Transverse colon (tissue), 4 donors: ENCODE measurements around the gene LIN7C. TPM values are rescaled to one million over a fixed set of nuclear protein-coding genes. Genes with fewer than 3 reads are reported as not detected.

Experiments used
- DNase-seq: peaks from one replicate; pipeline ENCODE4 v3.0.0-alpha.2; 2019
- H3K27ac ChIP-seq, 4 donors: fragments of 200-600 bp; sonication (generic); 2 replicates each; pipeline ENCODE4 v1.5.1; 2016 to 2018; ENCODE audit warnings: inconsistent platforms in 4 of 4
- H3K27me3 ChIP-seq: fragments of 200-600 bp; sonication (generic); 2 replicates; pipeline ENCODE4 v1.5.1; 2017; ENCODE audit warnings: inconsistent platforms
- H3K36me3 ChIP-seq, 4 donors: fragments of 200-600 bp; sonication (generic); 2 replicates each; pipeline ENCODE4 v1.5.1; 2017 to 2019; ENCODE audit warnings: inconsistent platforms in 4 of 4
- H3K4me1 ChIP-seq, 4 donors: fragments of 200-600 bp; sonication (generic); 2 replicates each; pipeline ENCODE4 v1.5.1; 2017 to 2020; ENCODE audit warnings: inconsistent platforms in 4 of 4
- H3K4me3 ChIP-seq, 4 donors: fragments of 200-600 bp; sonication (generic); 1 replicate in 1 of 4; 2 replicates in 3 of 4; pipeline versions ENCODE4 v1.5.1 to v1.6.1; 2017 to 2019; ENCODE audit warnings: inconsistent platforms in 4 of 4
- H3K9me3 ChIP-seq, 2 donors: fragments of 200-600 bp; sonication (generic); 2 replicates each; pipeline ENCODE4 v1.5.1; 2017 to 2019; ENCODE audit warnings: inconsistent platforms in 2 of 2
- EP300 ChIP-seq: sonication (generic); formaldehyde crosslinking; IDR thresholded peaks from one replicate; pipeline ENCODE4 v1.6.1; 2017; ENCODE audit warnings: antibody characterized with exemption, low read depth
- POLR2A ChIP-seq: fragments of 450-650 bp; IDR thresholded peaks from one replicate; pipeline ENCODE4 v1.6.1; 2016; ENCODE audit warnings: antibody characterized with exemption, mild to moderate bottlenecking, moderate library complexity
- POLR2AphosphoS5 ChIP-seq, 3 donors: sonication (generic); formaldehyde crosslinking; IDR thresholded peaks; one replicate each; pipeline ENCODE4 v1.6.1; 2016; ENCODE audit warnings: antibody characterized with exemption in 3 of 3
- WGBS, 2 donors: methylation state at CpG; one replicate each; pipeline ENCODE4 v1.1.5; 2018; ENCODE audit warnings: low coverage in 1 of 2; 5-methylcytosine and 5-hydroxymethylcytosine counted together
- in situ Hi-C, 4 donors: fragments of 200-750 bp; cut with MboI; loops; one replicate each; pipeline versions ENCODE4 v1.15.0 to v1.15.1; 2017; ENCODE audit warnings: low sequenced_read_pairs in 3 of 4, low pct_ligation_motif_present in 1 of 4, low pct_unique_long_range_greater_than_20kb in 1 of 4
- intact Hi-C: fragments of 100-400 bp; cut with DNase I; formaldehyde crosslinking; loops from one replicate; pipeline ENCODE4 v1.15.1; 2023; ENCODE audit warnings: low total_unique reads
- small RNA-seq, 4 donors: library from RNA; depleted of rRNA; stranded (forward); fragments of <200 nt; gene quantifications; one replicate each; pipeline ENCODE3, GENCODE V24; 2016
- total RNA-seq, 4 donors: library from RNA; depleted of rRNA; stranded (reverse); fragments of >200 nt; gene quantifications; one replicate each; pipeline ENCODE4 v1.1.0, GENCODE V29; 2016
- TF ChIP-seq, protein P1 (sequence below), 5 experiments: fragments of 200-600 bp in 3 of 5; fragments of 450-650 bp in 2 of 5; sonication (generic) in 3 of 5; IDR thresholded peaks; 1 replicate in 2 of 5; 2 replicates in 3 of 5; pipeline ENCODE4 v1.5.1; 2016 to 2017; ENCODE audit warnings: antibody characterized with exemption in 5 of 5, inconsistent platforms in 3 of 5, mild to moderate bottlenecking in 2 of 5, moderate library complexity in 1 of 5

The LIN7C gene
- total RNA-seq, 4 donors from 2014 or later = 23.1 to 49.2 (median 32.4) TPM

DNA sequence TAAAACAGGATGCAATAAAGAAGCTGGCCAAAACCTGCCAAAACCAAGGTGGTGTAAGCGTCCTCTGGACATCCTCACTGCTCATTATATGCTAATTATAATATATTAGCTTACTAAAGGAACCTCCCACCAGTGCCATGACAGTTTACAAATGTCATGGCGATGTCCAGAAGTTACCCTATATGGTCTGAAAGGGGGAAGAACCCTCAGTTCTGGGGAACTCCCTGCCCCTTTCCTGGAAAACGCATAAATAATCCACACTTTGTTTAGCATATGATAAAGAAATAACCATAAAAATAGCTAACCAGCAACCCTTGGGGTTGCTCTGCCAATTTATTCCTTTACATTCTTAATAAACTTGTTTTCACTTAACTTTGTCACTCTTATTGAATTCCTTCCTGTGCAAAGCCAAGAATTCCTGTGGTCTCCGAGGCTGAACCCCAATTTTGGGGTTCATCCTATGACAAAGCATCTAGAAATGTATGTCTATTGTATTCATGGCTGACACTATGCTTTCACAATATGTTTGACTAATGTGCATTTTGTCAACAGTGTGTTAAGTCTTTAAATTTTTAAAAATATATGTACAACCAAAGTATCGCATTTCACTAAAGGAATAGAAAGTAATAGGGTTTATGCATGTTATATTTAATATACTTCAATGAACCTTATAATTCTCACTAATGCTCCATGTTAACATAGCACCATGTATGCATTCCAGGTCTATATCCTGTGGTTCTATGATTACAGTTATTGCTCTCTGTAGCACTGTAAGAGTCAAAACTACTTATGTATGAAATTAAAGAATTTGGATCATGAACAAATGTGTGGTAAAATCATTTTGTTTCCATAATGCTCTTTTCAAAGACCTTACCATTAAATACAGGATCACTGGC is 59.0 kb downstream of the LIN7C start:
- intact Hi-C loops (no loop called here), in situ Hi-C loops (no loop called here)
- TF ChIP-seq POLR2AphosphoS5 (IDR thresholded peaks at IDR 0.05) = no peak
- no peak overlapping the region for H3K4me3 ChIP-seq
- no peaks in the 10 kb centered on the region for H3K27me3 ChIP-seq
- DNase-seq = no peak
- H3K4me1 ChIP-seq = peaks cover 0 to 42% (median 11%) of the 10 kb centered on the region in 4 donors
- no peak overlapping the region for H3K27ac ChIP-seq
- WGBS, 2 donors = 82 to 83% methylated on average over 2 to 5 of the region's 5 CpGs
- H3K9me3 ChIP-seq = no peaks in the 10 kb centered on the region
- no peaks in the 10 kb centered on the region for H3K36me3 ChIP-seq

DNA sequence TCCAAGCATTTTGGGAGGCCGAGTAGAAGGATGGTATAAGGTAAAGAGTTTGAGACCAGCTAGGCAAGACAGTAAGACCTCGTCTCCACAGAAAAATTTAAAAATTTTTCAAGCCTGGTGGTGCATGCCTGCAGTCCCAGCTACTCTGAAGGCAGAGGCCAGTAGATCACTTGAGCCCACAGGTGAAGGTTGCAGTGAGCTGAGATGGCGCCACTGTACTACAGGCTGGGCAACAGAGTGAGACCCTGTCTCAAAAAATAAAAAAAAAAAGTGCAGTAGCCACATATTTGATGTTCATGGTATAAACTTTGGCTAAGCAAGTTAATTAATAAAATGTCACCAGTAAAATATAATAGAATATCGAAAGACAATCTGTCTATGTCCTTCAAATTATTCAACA is 60.9 kb downstream of the LIN7C start:
- no peak for TF ChIP-seq POLR2AphosphoS5 (IDR thresholded peaks at IDR 0.05)
- TF ChIP-seq, protein P1, sequence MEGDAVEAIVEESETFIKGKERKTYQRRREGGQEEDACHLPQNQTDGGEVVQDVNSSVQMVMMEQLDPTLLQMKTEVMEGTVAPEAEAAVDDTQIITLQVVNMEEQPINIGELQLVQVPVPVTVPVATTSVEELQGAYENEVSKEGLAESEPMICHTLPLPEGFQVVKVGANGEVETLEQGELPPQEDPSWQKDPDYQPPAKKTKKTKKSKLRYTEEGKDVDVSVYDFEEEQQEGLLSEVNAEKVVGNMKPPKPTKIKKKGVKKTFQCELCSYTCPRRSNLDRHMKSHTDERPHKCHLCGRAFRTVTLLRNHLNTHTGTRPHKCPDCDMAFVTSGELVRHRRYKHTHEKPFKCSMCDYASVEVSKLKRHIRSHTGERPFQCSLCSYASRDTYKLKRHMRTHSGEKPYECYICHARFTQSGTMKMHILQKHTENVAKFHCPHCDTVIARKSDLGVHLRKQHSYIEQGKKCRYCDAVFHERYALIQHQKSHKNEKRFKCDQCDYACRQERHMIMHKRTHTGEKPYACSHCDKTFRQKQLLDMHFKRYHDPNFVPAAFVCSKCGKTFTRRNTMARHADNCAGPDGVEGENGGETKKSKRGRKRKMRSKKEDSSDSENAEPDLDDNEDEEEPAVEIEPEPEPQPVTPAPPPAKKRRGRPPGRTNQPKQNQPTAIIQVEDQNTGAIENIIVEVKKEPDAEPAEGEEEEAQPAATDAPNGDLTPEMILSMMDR (IDR thresholded peaks at IDR 0.05) = no peak
- no peak for TF ChIP-seq EP300
- no peak for TF ChIP-seq POLR2A
- H3K27ac ChIP-seq = no peak overlapping the region
- no peak for DNase-seq
- H3K9me3 ChIP-seq = no peaks in the 10 kb centered on the region
- no peak overlapping the region for H3K4me3 ChIP-seq
- peaks cover 0 to 28% (median 7%) of the 10 kb centered on the region in 4 donors for H3K4me1 ChIP-seq
- H3K36me3 ChIP-seq = no peaks in the 10 kb centered on the region
- intact Hi-C loops (no loop called here), in situ Hi-C loops (no loop called here)
- WGBS, 2 donors = 81 to 90% methylated on average over 4 of the region's 4 CpGs
- no peaks in the 10 kb centered on the region for H3K27me3 ChIP-seq

DNA sequence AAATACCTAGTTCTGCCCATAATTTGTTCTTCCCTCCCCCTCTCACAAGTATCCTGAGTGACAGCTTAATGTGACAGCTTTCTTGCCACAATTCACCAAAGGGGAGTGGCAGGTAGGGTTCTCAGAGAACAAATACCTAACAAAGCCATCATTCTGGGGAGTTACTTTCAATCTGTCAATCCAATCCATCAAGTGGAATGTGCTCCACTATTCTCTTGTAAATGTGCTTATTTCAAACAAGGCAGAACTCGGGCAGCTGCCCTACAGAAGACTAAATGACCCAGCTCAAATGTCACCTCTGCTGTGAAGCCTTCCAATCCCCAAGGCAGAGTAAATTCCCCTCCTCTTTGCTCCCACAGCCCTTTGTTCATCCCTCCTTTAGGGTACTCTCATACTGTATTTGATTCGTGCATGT is 61.8 kb downstream of the LIN7C start:
- no peak for TF ChIP-seq POLR2AphosphoS5 (IDR thresholded peaks at IDR 0.05)
- no peak for TF ChIP-seq POLR2A
- no peak for TF ChIP-seq EP300
- TF ChIP-seq, protein P1 (IDR thresholded peaks at IDR 0.05) = no peak
- peaks cover 0 to 28% (median 7%) of the 10 kb centered on the region in 4 donors for H3K4me1 ChIP-seq
- intact Hi-C loops = no loop called here

More for the DNA sequence above, 61.8 kb downstream of the LIN7C start:
- 48 to 69% methylated on average over 2 of the region's 2 CpGs for WGBS, 2 donors
- Histone ChIP-seq H3K36me3 (no peaks in the 10 kb centered on the region), H3K27ac (no peak overlapping the region), H3K4me3 (no peak overlapping the region), H3K27me3 (no peaks in the 10 kb centered on the region), H3K9me3 (no peaks in the 10 kb centered on the region)
- in situ Hi-C loops = no loop called here
- DNase-seq = no peak

Small RNA genes within 50 kb of the gene (small RNA-seq; reads per million reads assigned to genes)
- gene AC100771.1 = 0 reads per million in 4 donors
- gene MIR8087 = 0 reads per million in 4 donors
- gene RNA5SP339 = 0 reads per million in 4 donors

Other genes with a start within 250 kb of the LIN7C start
- 1 to 10 TPM in 2 of 4 donors, under 1 TPM in 1, not detected in 1; 0.40 to 6.8 (median 5.6) TPM for gene CCDC34, start 143.6 kb downstream of the LIN7C start, total RNA-seq
- 100 to 1,000 TPM in 3 of 4 donors, 10 to 100 TPM in 1; 28.7 to 165 (median 120) TPM for gene LGR4, start 34.0 kb downstream of the LIN7C start, total RNA-seq
- gene BDNF, start 193.7 kb upstream of the LIN7C start, total RNA-seq = under 1 TPM in 2 of 4 donors, not detected in 2; 0.14 to 0.64 TPM